Inferior parietal cortex (tissue), 1 donor: ENCODE results near the gene NID2.
A peak's percentile ranks its signal among the peaks of the same experiment; 100 is the strongest.

Experiments
- DNase-seq: peaks from one replicate; pipeline ENCODE4 v3.0.0-alpha.2; 2016; ENCODE audit errors: extremely low spot score

Gene NID2

GRCh38 chr14:52029881-52030280, 39.0 kb downstream of the NID2 start:
- no peak for DNase-seq

GRCh38 chr14:52026901-52027300, 42.0 kb downstream of the NID2 start:
- DNase-seq: peak; percentile 75

DNA sequence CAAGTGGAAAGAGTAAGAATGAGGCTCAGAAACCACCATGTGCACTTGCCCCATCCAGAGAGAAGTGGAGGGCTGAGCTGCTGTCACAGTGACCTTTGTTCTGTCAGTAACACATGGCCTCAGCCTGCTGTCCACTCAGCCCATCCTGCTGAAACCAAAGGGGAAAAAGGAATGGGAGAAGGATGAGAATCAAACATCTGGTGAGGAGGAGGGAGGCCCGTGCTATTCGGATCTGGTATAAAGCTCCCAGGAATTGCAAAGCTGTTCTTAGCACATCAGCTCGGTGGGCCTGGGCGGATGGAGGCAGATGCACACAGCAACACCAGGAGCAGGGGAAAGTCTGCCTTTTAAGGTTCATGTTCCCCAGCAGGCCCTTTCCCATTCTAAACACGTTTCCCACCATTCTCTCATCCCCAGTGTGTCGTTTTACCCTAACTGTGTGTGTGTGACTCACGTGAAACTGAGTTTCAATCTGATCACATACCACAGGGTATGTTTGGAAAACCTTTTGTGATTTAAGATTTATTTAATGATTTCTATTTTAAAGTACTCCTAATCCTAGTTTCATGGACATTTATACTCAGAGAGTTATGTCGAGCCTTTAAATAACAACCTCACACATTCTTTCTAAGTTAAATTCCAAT, 42.7 kb downstream of the NID2 start:
- DNase-seq: no peak

GRCh38 chr14:52025310-52025709, 43.5 kb downstream of the NID2 start:
- DNase-seq: no peak

GRCh38 chr14:52023518-52023917, 45.3 kb downstream of the NID2 start:
- DNase-seq: peak; percentile 60

- no peak for DNase-seq
These were observed 46.8 kb downstream of the NID2 start for GRCh38 chr14:52021957-52022600.

DNA sequence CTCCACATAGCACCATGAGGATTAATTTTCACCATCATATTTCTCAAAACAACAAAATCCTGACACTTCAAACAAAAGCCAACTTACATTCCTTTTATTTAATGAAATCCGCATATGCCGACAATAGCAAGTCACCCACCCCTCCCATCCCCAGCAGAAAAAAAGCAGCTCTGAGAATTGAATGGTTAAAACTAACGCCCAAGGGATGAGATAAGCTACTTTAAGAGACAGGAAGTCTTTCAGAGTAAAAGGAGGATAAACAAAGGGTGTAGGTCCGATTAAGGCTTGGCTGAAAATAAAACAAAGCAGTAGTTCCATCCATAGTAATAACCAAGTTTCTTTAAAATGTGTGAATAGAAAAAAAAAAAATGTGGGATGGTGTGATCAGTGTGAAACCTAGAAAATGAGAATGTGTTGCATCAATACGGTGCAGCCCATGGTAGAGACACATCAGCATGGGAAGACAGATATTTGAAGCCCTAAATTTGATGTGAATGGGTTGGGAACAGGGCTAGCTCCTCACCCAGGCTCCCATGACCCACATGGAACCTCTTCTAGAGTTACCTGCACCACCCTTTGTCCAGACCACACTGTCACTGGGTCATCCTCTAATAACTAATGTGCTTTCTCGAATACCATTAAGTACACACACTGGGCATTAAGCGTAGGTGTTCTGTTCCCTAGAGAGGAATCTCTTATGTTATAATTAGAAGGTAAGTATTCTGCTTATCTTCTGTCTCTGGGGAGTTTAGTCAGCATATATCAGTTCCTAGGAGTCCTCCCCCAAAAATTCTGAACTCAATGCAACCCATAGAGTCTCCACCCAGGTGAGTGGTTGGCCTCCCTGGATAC, 47.8 kb downstream of the NID2 start:
- no peak for DNase-seq

- no peak for DNase-seq
These were observed 48.6 kb downstream of the NID2 start for GRCh38 chr14:52020161-52020714.

GRCh38 chr14:52018970-52019369, 49.9 kb downstream of the NID2 start:
- no peak for DNase-seq

GRCh38 chr14:52018252-52018651, 50.6 kb downstream of the NID2 start:
- no peak for DNase-seq

- DNase-seq: peak; percentile 64
These were observed 53.3 kb downstream of the NID2 start for GRCh38 chr14:52015411-52016030.

DNA sequence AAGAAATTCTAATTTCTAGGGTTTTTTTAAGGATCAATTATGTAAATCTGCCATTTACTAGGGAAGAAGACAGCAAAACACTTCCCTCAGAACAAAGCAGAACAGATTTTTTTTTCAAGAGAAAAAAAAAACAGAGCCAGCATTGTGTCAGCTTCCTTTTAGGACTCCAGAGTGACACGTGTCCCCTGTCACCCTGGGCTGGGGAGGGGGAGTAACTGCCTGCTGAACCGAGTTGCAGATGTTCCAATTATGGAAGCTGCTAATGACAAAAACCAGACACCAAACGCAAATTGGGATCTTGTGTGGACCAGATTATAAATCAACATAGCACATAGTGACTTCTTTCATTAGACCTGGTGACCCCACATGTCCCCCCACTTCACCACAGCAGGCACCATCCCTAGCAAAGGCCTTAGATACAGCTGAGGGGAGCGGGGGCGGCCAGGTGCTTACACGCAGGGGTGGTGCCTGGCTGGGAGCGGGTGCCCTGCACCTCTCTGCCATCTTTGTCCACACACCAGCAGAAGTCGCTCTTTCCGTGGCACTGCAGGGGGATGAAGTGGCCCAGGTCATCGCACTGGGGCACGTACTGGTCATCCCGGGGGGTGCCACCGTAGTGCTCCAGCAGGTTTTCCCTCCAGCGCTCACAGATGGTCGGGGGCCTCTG, 54.1 kb downstream of the NID2 start:
- peak; percentile 82 for DNase-seq

DNA sequence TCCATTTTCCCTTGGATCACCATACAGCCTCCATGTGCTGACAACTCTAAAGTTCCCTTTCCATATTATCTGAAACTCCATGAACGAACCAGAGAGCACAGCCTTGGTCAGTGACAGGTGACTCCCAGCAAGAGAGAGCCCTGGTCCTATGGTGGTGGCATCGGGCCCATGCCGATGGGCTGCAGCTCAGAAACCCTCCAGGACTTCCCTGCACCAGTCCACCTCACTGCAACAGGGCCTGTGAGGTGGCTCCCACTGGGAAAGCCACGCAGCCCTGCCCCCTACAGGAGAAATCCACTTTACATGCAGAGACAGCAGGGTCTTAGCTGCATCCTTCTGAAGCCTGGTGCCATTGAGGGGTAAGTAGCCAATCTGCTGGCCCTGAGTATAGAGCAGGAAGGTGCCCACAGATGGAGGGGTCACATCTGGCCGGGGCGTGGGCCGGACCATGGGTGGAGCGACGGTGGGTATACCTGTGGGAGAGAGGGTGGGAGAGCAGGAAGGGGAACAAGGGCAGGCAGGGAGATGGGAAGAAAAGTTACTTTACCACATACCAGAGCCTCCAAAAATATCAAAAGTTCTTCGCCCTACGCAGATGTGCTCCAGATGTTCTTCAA, 54.8 kb downstream of the NID2 start:
- no peak for DNase-seq

DNA sequence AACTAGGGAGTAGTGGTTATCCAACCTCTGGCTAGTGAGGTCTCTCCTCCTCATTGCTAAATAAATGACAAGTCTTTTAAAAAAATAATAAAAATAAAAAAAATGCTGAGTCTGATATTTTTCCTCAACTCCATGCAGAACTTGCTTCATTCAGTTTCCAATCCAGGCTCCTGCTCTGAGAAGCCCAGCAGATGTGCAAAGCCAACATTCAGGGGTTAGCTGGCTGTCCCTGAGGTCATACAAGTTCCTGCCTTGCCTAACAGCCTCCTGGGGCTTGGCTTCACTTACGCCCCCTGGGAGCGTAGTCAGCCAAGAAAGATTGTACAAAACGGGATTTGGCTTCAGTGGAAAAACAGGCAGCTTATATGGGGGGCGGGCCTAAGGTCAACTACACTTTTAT, 56.2 kb downstream of the NID2 start:
- DNase-seq: no peak

DNA sequence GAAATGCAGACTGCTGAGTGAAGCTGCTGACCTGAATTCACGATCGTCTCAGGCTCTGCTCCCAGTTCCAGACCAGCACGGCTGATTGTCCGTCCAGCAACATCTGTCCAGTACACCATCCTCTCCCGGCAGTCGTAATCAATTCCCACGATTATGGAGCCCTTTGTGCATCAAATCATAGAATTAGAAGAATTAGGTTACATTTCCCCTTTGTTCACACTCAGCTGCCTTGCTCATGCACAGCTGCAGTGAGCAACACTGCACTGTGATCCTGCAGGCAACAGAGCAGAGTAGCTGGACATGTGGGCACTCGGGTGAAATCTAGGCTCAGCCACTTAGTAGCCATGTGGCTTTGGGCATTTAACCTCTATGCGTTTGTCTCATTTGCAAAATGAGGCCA, 57.3 kb downstream of the NID2 start:
- peak; percentile 33 for DNase-seq

DNA sequence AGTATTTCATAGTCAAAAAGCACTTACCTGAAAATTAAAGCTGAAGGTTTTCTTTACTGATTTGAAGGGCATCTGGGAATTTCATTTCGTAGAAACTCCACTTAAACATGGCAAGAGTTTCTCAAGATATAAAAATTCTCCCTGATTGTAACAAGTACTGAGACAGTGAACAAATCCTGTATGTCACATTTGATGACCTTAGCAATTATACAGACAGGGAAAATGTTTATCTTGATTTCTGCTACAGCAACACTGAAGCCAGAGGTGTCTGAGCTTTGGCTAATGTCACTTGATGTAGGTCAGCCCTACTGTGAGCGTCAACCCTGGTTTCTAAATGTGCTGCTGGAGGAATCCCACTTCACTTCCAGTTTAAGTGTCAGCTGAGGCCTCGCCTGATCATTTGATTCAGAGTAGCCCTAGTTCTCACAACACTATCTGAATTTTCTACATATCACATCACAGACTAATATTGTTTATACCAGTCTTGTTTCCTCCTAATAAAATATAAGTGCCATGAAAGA, 58.6 kb downstream of the NID2 start:
- no peak for DNase-seq

- no peak for DNase-seq
These were observed 60.7 kb downstream of the NID2 start for GRCh38 chr14:52008136-52008535.

- DNase-seq: no peak
These were observed 61.2 kb downstream of the NID2 start for GRCh38 chr14:52007637-52008036.

- DNase-seq: no peak
These were observed 61.6 kb downstream of the NID2 start for GRCh38 chr14:52007211-52007610.

- no peak for DNase-seq
These were observed 62.5 kb downstream of the NID2 start for GRCh38 chr14:52006361-52006760.

DNA sequence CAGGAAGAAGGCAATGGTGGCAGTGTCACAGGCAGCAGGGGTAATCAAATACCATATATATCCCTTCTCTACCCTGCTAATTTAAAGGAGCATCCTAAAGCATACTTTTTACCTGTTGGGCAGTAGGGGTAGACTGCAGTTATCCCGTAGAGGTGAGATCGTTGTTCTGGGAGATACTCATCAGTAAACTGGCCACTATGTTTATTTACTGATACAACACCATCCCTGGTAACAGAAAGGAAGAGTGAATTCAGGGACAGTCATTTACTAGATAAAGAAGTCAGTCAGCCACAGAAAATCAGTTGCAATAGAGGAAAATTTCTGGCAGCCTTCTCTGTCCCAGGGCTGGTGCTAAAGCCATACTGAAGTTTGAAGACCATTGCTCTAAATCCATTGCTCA, 63.2 kb downstream of the NID2 start:
- DNase-seq: no peak
